Common myeloid progenitor, CD34-positive (primary cell): Measurements from ENCODE around the gene CFLAR.

ENCODE experiments used
- CTCF ChIA-PET: fragments of 350-600 bp; sonication (Branson Sonifier 250); formaldehyde crosslinking; loops from one replicate; lab custom pipeline; 2021; ENCODE audit warnings: antibody characterized with exemption; lab: Charles Lee
- POLR2A ChIA-PET: fragments of 350-600 bp; sonication (Branson Sonifier 250); formaldehyde crosslinking; loops from one replicate; lab custom pipeline; 2021; ENCODE audit warnings: antibody characterized with exemption; lab: Charles Lee
- DNase-seq, 3 donors: peaks; one replicate each; pipeline versions ENCODE4 v3.0.0 to v3.0.0-alpha.2; 2013
- H3K27ac ChIP-seq, 2 experiments: 1 replicate in 1 of 2; 2 replicates in 1 of 2; pipeline ENCODE4 v1.7.0; 2013; ENCODE audit warnings: inconsistent platforms in 2 of 2, low read length in 2 of 2, mild to moderate bottlenecking in 2 of 2, low read depth in 1 of 2, moderate library complexity in 1 of 2; ENCODE audit not compliant: severe bottlenecking in 2 of 2, insufficient read depth in 1 of 2, poor library complexity in 1 of 2
- H3K27me3 ChIP-seq, 5 experiments: replicated peaks in 2 of 5; 1 replicate in 3 of 5; 2 replicates in 2 of 5; pipeline versions ENCODE4 v1.6.1 to v1.7.0; 2013; ENCODE audit warnings: low read length in 4 of 5, mild to moderate bottlenecking in 2 of 5, moderate library complexity in 2 of 5, inconsistent platforms in 1 of 5; ENCODE audit not compliant: insufficient read depth in 5 of 5, control insufficient read depth in 4 of 5
- H3K36me3 ChIP-seq, 4 experiments: 1 replicate in 2 of 4; 2 replicates in 2 of 4; pipeline versions ENCODE4 v1.6.1 to v1.7.0; 2013; ENCODE audit warnings: low read length in 3 of 4, control low read depth in 1 of 4, mild to moderate bottlenecking in 1 of 4; ENCODE audit not compliant: control insufficient read depth in 4 of 4, insufficient read depth in 4 of 4
- H3K4me1 ChIP-seq, 4 experiments: 1 replicate in 3 of 4; 2 replicates in 1 of 4; pipeline versions ENCODE4 v1.6.1 to v1.7.1; 2013; ENCODE audit warnings: low read length in 3 of 4, mild to moderate bottlenecking in 3 of 4, control low read depth in 1 of 4, inconsistent platforms in 1 of 4, moderate library complexity in 1 of 4; ENCODE audit not compliant: control insufficient read depth in 4 of 4, insufficient read depth in 4 of 4; ENCODE audit errors: control extremely low read depth in 1 of 4
- H3K4me3 ChIP-seq, 7 experiments: 1 replicate in 4 of 7; 2 replicates in 3 of 7; pipeline versions ENCODE4 v1.5.1 to v1.7.0; 2013; ENCODE audit warnings: mild to moderate bottlenecking in 7 of 7, low read length in 6 of 7, moderate library complexity in 6 of 7, inconsistent platforms in 2 of 7, low read depth in 2 of 7, control low read depth in 1 of 7; ENCODE audit not compliant: insufficient read depth in 4 of 7, control insufficient read depth in 1 of 7; ENCODE audit errors: extremely low read depth in 1 of 7
- H3K9me3 ChIP-seq, 5 experiments: 1 replicate in 4 of 5; 2 replicates in 1 of 5; pipeline versions ENCODE4 v1.6.1 to v1.7.1; 2013; ENCODE audit warnings: low read length in 4 of 5, mild to moderate bottlenecking in 2 of 5, inconsistent platforms in 1 of 5, low read depth in 1 of 5, moderate library complexity in 1 of 5; ENCODE audit not compliant: control insufficient read depth in 4 of 5, insufficient read depth in 2 of 5; ENCODE audit errors: control extremely low read depth in 1 of 5
- WGBS: methylation state at CpG from one replicate; pipeline ENCODE4 v1.1.5; 2013; ENCODE audit not compliant: insufficient coverage; 5-methylcytosine and 5-hydroxymethylcytosine counted together

The CFLAR gene

GRCh38 chr2:201084863-201085262 is 31.1 kb upstream of the CFLAR start:
- DNase-seq = no peak
- Histone ChIP-seq H3K36me3 (peaks cover 4 to 42% (median 13%) of the 10 kb centered on the region in 4 experiments), H3K27ac (no peak overlapping the region), H3K4me1 (no peaks in the 10 kb centered on the region), H3K9me3 (no peaks in the 10 kb centered on the region), H3K4me3 (no peak overlapping the region), H3K27me3 (no peaks in the 10 kb centered on the region)
- WGBS = no CpG with 5 or more reads among the region's 2 CpGs
- ChIA-PET CTCF (interaction anchor here (1.1 to 2.4 kb wide), 6 partner anchors 12 to 122 kb away, joined by 3 to 6 read pairs (median 5); partner anchors contain the start of genes CFLAR and ORC2), POLR2A (no interaction called here)

- H3K4me3 ChIP-seq = no peak overlapping the region
- no peaks in the 10 kb centered on the region for H3K27me3 ChIP-seq
- peaks cover 0 to 13% (median 8%) of the 10 kb centered on the region in 4 experiments for H3K36me3 ChIP-seq
- no peaks in the 10 kb centered on the region for H3K4me1 ChIP-seq
- no peak overlapping the region for H3K27ac ChIP-seq
- POLR2A ChIA-PET = interaction anchor here (0.6 kb wide), 1 partner anchor 117 kb away, joined by 4 read pairs; no protein-coding TSS in a partner anchor
- CTCF ChIA-PET = interaction anchor here (1.1 to 2.6 kb wide), 3 partner anchors 11 to 17 kb away, joined by 3 to 6 read pairs (median 6); no protein-coding TSS in a partner anchor
- H3K9me3 ChIP-seq = no peaks in the 10 kb centered on the region
- WGBS = 97% methylated on average over 4 of the region's 4 CpGs
- DNase-seq = no peak
Observed at GRCh38 chr2:201090574-201090973, 25.4 kb upstream of the CFLAR start.

GRCh38 chr2:201093573-201093972 is 22.4 kb upstream of the CFLAR start:
- H3K4me3 ChIP-seq = peak overlapping the region in 1 of 7 experiments; percentile 6
- H3K9me3 ChIP-seq = no peaks in the 10 kb centered on the region
- H3K4me1 ChIP-seq = no peaks in the 10 kb centered on the region
- no peak for DNase-seq
- 100% methylated on average over 3 of the region's 5 CpGs for WGBS
- ChIA-PET POLR2A (no interaction called here), CTCF (interaction anchor here (0.9 to 1.3 kb wide), 2 partner anchors 24 to 25 kb away, joined by 3 read pairs; no protein-coding TSS in a partner anchor)
- no peak overlapping the region for H3K27ac ChIP-seq
- no peaks in the 10 kb centered on the region for H3K27me3 ChIP-seq
- H3K36me3 ChIP-seq = no peaks in the 10 kb centered on the region

GRCh38 chr2:201100497-201100896 is 15.5 kb upstream of the CFLAR start:
- ChIA-PET POLR2A (interaction anchor here (1.3 kb wide), 1 partner anchor 16 kb away, joined by 8 read pairs; no protein-coding TSS in a partner anchor), CTCF (interaction anchor here (0.8 to 2.2 kb wide), 4 partner anchors 10 to 58 kb away, joined by 3 to 6 read pairs (median 4); no protein-coding TSS in a partner anchor)
- no peak overlapping the region for H3K27ac ChIP-seq
- H3K36me3 ChIP-seq = no peaks in the 10 kb centered on the region
- DNase-seq = no peak
- no peaks in the 10 kb centered on the region for H3K9me3 ChIP-seq
- H3K4me3 ChIP-seq = no peak overlapping the region
- 100% methylated on average over 3 of the region's 3 CpGs for WGBS
- H3K4me1 ChIP-seq = no peaks in the 10 kb centered on the region
- no peaks in the 10 kb centered on the region for H3K27me3 ChIP-seq

- WGBS = 100% methylated on average over 1 of the region's 1 CpG
- Histone ChIP-seq H3K27me3 (no peaks in the 10 kb centered on the region), H3K36me3 (no peaks in the 10 kb centered on the region), H3K4me1 (no peaks in the 10 kb centered on the region), H3K4me3 (no peak overlapping the region), H3K27ac (no peak overlapping the region), H3K9me3 (no peaks in the 10 kb centered on the region)
- CTCF ChIA-PET = no interaction called here
- DNase-seq = no peak
- POLR2A ChIA-PET = no interaction called here
Observed at GRCh38 chr2:201105759-201106158, 10.2 kb upstream of the CFLAR start.

- Histone ChIP-seq H3K4me1 (no peaks in the 10 kb centered on the region), H3K9me3 (no peaks in the 10 kb centered on the region), H3K27ac (no peak overlapping the region), H3K36me3 (no peaks in the 10 kb centered on the region), H3K4me3 (no peak overlapping the region), H3K27me3 (no peaks in the 10 kb centered on the region)
- CTCF ChIA-PET = interaction anchor here (0.8 to 1.8 kb wide), 4 partner anchors 13 to 37 kb away, joined by 3 to 6 read pairs (median 5); no protein-coding TSS in a partner anchor
- POLR2A ChIA-PET = no interaction called here
- DNase-seq = no peak
- 100% methylated on average over 1 of the region's 2 CpGs for WGBS
Observed at GRCh38 chr2:201107624-201108023, 8.3 kb upstream of the CFLAR start.

- Histone ChIP-seq H3K4me1 (peaks cover 0 to under 1% (median 0%) of the 10 kb centered on the region in 4 experiments), H3K27me3 (no peaks in the 10 kb centered on the region), H3K9me3 (no peaks in the 10 kb centered on the region), H3K36me3 (no peaks in the 10 kb centered on the region), H3K27ac (no peak overlapping the region), H3K4me3 (no peak overlapping the region)
- DNase-seq = no peak
- CTCF ChIA-PET = interaction anchor here (0.8 to 1.8 kb wide), 4 partner anchors 9 to 24 kb away, joined by 4 to 6 read pairs (median 5); no protein-coding TSS in a partner anchor
- POLR2A ChIA-PET = no interaction called here
- 100% methylated on average over 2 of the region's 2 CpGs for WGBS
Observed at GRCh38 chr2:201108341-201108740, 7.6 kb upstream of the CFLAR start.
